GM23338 (cell line): ENCODE results near the gene TMEM245. TPM values are rescaled to one million over a fixed set of nuclear protein-coding genes. Genes with fewer than 3 reads are reported as not detected.

ENCODE experiments used
- ATAC-seq: fragments of 200-7000 bp; cut with Tn5 transposase; 3 replicates; pipeline ENCODE4 v1.9.1; 2020
- DNase-seq: peaks from one replicate; pipeline ENCODE4 v3.0.0-alpha.2; 2015; ENCODE audit warnings: low spot score
- H2AFZ ChIP-seq: fragments of 200-600 bp; sonication (generic); 2 replicates; pipeline ENCODE4 v1.8.0; 2016; ENCODE audit warnings: antibody characterized with exemption, mild to moderate bottlenecking, moderate library complexity
- H3F3A ChIP-seq: fragments of 200-600 bp; sonication (generic); replicated peaks from 2 replicates; pipeline ENCODE4 v1.8.0; 2017; ENCODE audit warnings: antibody characterized with exemption, mixed run types, low read depth
- H3K27ac ChIP-seq: fragments of 200-600 bp; sonication (generic); 2 replicates; pipeline ENCODE4 v1.6.1; 2016; ENCODE audit warnings: low read depth
- H3K27me3 ChIP-seq: fragments of 200-600 bp; sonication (generic); 2 replicates; pipeline ENCODE4 v1.8.0; 2016; ENCODE audit warnings: mild to moderate bottlenecking, mixed run types, moderate library complexity; ENCODE audit not compliant: insufficient read depth
- H3K36me3 ChIP-seq: fragments of 200-600 bp; sonication (generic); 2 replicates; pipeline ENCODE4 v1.8.0; 2016; ENCODE audit warnings: mild to moderate bottlenecking; ENCODE audit not compliant: insufficient read depth
- H3K4me1 ChIP-seq: fragments of 200-600 bp; sonication (generic); 2 replicates; pipeline ENCODE4 v1.8.0; 2016; ENCODE audit warnings: mild to moderate bottlenecking, moderate library complexity; ENCODE audit not compliant: insufficient read depth
- H3K4me2 ChIP-seq: fragments of 200-600 bp; sonication (generic); 2 replicates; pipeline ENCODE4 v1.7.1; 2017; ENCODE audit warnings: mixed run types
- H3K4me3 ChIP-seq: fragments of 200-600 bp; sonication (generic); 2 replicates; pipeline ENCODE4 v1.6.1; 2016; ENCODE audit warnings: mixed run types
- H3K79me2 ChIP-seq: fragments of 200-600 bp; sonication (generic); replicated peaks from 2 replicates; pipeline ENCODE4 v1.8.0; 2017; ENCODE audit warnings: mild to moderate bottlenecking; ENCODE audit not compliant: insufficient read depth
- H3K9me2 ChIP-seq: fragments of 200-600 bp; sonication (generic); 2 replicates; pipeline ENCODE4 v1.8.0; 2017; ENCODE audit not compliant: insufficient read depth
- H4K20me1 ChIP-seq: fragments of 200-600 bp; sonication (generic); replicated peaks from 2 replicates; pipeline ENCODE4 v1.8.0; 2017; ENCODE audit warnings: mild to moderate bottlenecking; ENCODE audit not compliant: insufficient read depth
- H3K27ac Mint-ChIP-seq: 2 replicates; pipeline ENCODE4 v1.8.0; 2020; ENCODE audit warnings: inconsistent platforms, mild to moderate bottlenecking, moderate library complexity, mixed read lengths
- H3K27me3 Mint-ChIP-seq: 3 replicates; pipeline ENCODE4 v1.8.0; 2022; ENCODE audit warnings: low read depth, mild to moderate bottlenecking, moderate library complexity, mixed read lengths, inconsistent platforms; ENCODE audit not compliant: insufficient read depth, poor library complexity
- H3K36me3 Mint-ChIP-seq: 3 replicates; pipeline ENCODE4 v1.8.0; 2021; ENCODE audit warnings: low read depth, mild to moderate bottlenecking, inconsistent platforms, moderate library complexity, mixed read lengths
- H3K4me1 Mint-ChIP-seq: 3 replicates; pipeline ENCODE4 v1.8.0; 2020; ENCODE audit warnings: mild to moderate bottlenecking, inconsistent platforms, mixed read lengths
- H3K4me3 Mint-ChIP-seq: 3 replicates; pipeline ENCODE4 v1.8.0; 2021; ENCODE audit warnings: moderate library complexity, mild to moderate bottlenecking, inconsistent platforms, mixed read lengths
- H3K9me3 Mint-ChIP-seq: 3 replicates; pipeline ENCODE4 v1.8.0; 2020; ENCODE audit warnings: moderate library complexity, mild to moderate bottlenecking, inconsistent platforms, mixed read lengths
- CTCF ChIP-seq, 2 experiments: fragments of 200-600 bp in 1 of 2; sonication (generic) in 1 of 2; conservative IDR thresholded peaks; 2 replicates each; pipeline versions ENCODE4 v1.5.1 to v1.6.1; 2016 to 2017; ENCODE audit warnings: antibody characterized with exemption in 2 of 2, low read depth in 2 of 2, mild to moderate bottlenecking in 2 of 2, moderate library complexity in 1 of 2
- EZH2 ChIP-seq: fragments of 200-600 bp; sonication (generic); IDR thresholded peaks from one replicate; pipeline ENCODE4 v1.8.0; 2017; ENCODE audit warnings: antibody characterized with exemption, mild to moderate bottlenecking, low read depth; ENCODE audit not compliant: unreplicated experiment
- EZH2phosphoT487 ChIP-seq: fragments of 200-600 bp; sonication (generic); IDR thresholded peaks from one replicate; pipeline ENCODE4 v1.8.1; 2018; ENCODE audit warnings: antibody characterized with exemption; ENCODE audit not compliant: unreplicated experiment
- POLR2AphosphoS5 ChIP-seq: IDR thresholded peaks from 2 replicates; pipeline ENCODE4 v1.6.1; 2016; ENCODE audit warnings: antibody characterized with exemption, low read depth
- REST ChIP-seq: IDR thresholded peaks from one replicate; pipeline ENCODE4 v1.6.1; 2018; ENCODE audit warnings: antibody characterized with exemption; ENCODE audit not compliant: unreplicated experiment
- ZNF331 ChIP-seq: fragments of 250-450 bp; sonication (Bioruptor Pico); IDR thresholded peaks from 2 replicates; pipeline ENCODE4 v1.5.0; 2020; ENCODE audit warnings: low read depth, mild to moderate bottlenecking, moderate library complexity
- ZNF462 ChIP-seq: fragments of 250-450 bp; sonication (Bioruptor Pico); IDR thresholded peaks from 2 replicates; pipeline ENCODE4 v1.5.0; 2020; ENCODE audit warnings: mild to moderate bottlenecking, moderate library complexity
- polyA plus RNA-seq: library from polyadenylated mRNA; unstranded; fragments of >200 nt; fragmentation: Nextera tagmentation; extraction: Ambion mirVana; gene quantifications from 2 replicates; pipeline ENCODE4 v1.2.1, GENCODE V29; 2016
- total RNA-seq: library from RNA; depleted of rRNA; stranded (reverse); fragments of >200 nt; shearing (Covaris generic); gene quantifications from 2 replicates; pipeline ENCODE4 v1.2.3, GENCODE V29; 2014
- TF ChIP-seq, protein P1 (sequence below): IDR thresholded peaks from 2 replicates; pipeline ENCODE4 v1.6.1; 2016; ENCODE audit warnings: antibody characterized with exemption

TMEM245 gene
- total and polyA plus RNA-seq, 2 experiments from 2014 or later: 17.3 to 64.1 TPM

DNA sequence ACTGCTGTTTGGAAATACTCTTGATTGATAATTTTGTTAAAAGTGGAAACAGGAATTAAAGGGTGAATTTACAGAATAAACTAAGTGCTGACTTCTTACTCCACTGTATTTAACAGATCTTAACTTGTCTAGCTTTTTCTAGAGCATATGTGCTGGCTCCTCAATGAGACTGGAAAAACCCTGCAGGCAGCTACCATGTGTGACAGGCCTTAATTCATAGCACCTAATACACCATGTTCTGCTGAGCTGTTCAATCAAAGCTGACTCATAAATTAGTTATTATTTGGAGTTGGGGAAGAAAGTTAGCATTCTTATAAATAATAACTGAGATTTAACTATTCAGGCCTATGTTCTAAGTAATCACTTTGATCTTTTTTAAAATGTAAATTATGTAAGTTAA is 135.9 kb downstream of the TMEM245 start (continued):
- TF ChIP-seq REST (no peak), ZNF462 (CRISPR knock-in tag) (no peak)

- ATAC-seq (no peak), DNase-seq (no peak)
- peaks cover 16% of the 10 kb centered on the region; the same call in 2 of the 3 replicates for H3K36me3 Mint-ChIP-seq
- no peak overlapping the region for H2AFZ ChIP-seq
- H3K27me3 ChIP-seq: no peaks in the 10 kb centered on the region
- no peaks in the 10 kb centered on the region for H3K79me2 ChIP-seq
- no peaks in the 10 kb centered on the region for H3F3A ChIP-seq
- H3K9me3 Mint-ChIP-seq: no peaks in the 10 kb centered on the region
- H3K4me2 ChIP-seq: no peak overlapping the region
- H3K36me3 ChIP-seq: peaks cover 10% of the 10 kb centered on the region; the same call in 1 of the 2 replicates
- no peaks in the 10 kb centered on the region for H3K4me1 Mint-ChIP-seq
- no peaks in the 10 kb centered on the region for H3K9me2 ChIP-seq
- H4K20me1 ChIP-seq: peaks cover 6% of the 10 kb centered on the region; the same call in 1 of the 2 replicates
- H3K27ac Mint-ChIP-seq: no peak overlapping the region
- H3K27ac ChIP-seq: no peak overlapping the region
- H3K4me3 Mint-ChIP-seq: no peak overlapping the region
- H3K4me3 ChIP-seq: no peak overlapping the region
- H3K4me1 ChIP-seq: no peaks in the 10 kb centered on the region
- H3K27me3 Mint-ChIP-seq: no peaks in the 10 kb centered on the region
- TF ChIP-seq, protein P1, sequence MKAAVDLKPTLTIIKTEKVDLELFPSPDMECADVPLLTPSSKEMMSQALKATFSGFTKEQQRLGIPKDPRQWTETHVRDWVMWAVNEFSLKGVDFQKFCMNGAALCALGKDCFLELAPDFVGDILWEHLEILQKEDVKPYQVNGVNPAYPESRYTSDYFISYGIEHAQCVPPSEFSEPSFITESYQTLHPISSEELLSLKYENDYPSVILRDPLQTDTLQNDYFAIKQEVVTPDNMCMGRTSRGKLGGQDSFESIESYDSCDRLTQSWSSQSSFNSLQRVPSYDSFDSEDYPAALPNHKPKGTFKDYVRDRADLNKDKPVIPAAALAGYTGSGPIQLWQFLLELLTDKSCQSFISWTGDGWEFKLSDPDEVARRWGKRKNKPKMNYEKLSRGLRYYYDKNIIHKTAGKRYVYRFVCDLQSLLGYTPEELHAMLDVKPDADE: no peak
- no peak for TF ChIP-seq EZH2phosphoT487
- TF ChIP-seq CTCF (conservative IDR thresholded peaks at IDR 0.05; ENCODE audit: low read depth in 2 of 2): no peak
- TF ChIP-seq ZNF331 (CRISPR knock-in tag): no peak
- TF ChIP-seq POLR2AphosphoS5: no peak
- TF ChIP-seq EZH2: no peak
- TF ChIP-seq REST: no peak
These were observed 138.9 kb downstream of the TMEM245 start for GRCh38 chr9:108980893-108981292.
